Epithelial cell of esophagus (primary cell): ENCODE data around the gene KRT80.

Experiments
- DNase-seq: peaks from one replicate; pipeline ENCODE4 v3.0.0; 2010; ENCODE audit warnings: low read depth
- H3K4me3 ChIP-seq: 2 replicates; pipeline ENCODE4 v1.5.1; 2011; ENCODE audit warnings: mild to moderate bottlenecking, low read length, control low read depth
- CTCF ChIP-seq: IDR thresholded peaks from 2 replicates; pipeline ENCODE4 v1.5.1; 2011; ENCODE audit warnings: low read depth, mild to moderate bottlenecking, low read length, control low read depth, inconsistent platforms; ENCODE audit not compliant: insufficient read depth; ENCODE audit errors: missing control alignments

KRT80 gene

GRCh38 chr12:52221912-52222457 lies 30.2 kb upstream of the KRT80 start:
- TF ChIP-seq CTCF, result peak; percentile 59
- no peak overlapping the region for H3K4me3 ChIP-seq
- DNase-seq, result peak; percentile 69

GRCh38 chr12:52221070-52221781 lies 29.4 kb upstream of the KRT80 start:
- TF ChIP-seq CTCF, result no peak
- no peak overlapping the region for H3K4me3 ChIP-seq
- no peak for DNase-seq

- no peak overlapping the region for H3K4me3 ChIP-seq
- TF ChIP-seq CTCF, result no peak
- no peak for DNase-seq
Measured at GRCh38 chr12:52220477-52220876, 28.7 kb upstream of the KRT80 start.

GRCh38 chr12:52218001-52218400 lies 26.2 kb upstream of the KRT80 start:
- no peak for DNase-seq
- H3K4me3 ChIP-seq, result no peak overlapping the region
- no peak for TF ChIP-seq CTCF

GRCh38 chr12:52217223-52217622 lies 25.4 kb upstream of the KRT80 start:
- DNase-seq, result peak; percentile 93
- TF ChIP-seq CTCF, result no peak
- H3K4me3 ChIP-seq, result no peak overlapping the region

GRCh38 chr12:52216807-52217206 lies 25.0 kb upstream of the KRT80 start:
- no peak overlapping the region for H3K4me3 ChIP-seq
- DNase-seq, result no peak
- TF ChIP-seq CTCF, result no peak

GRCh38 chr12:52216100-52216499 lies 24.3 kb upstream of the KRT80 start:
- no peak overlapping the region for H3K4me3 ChIP-seq
- DNase-seq, result no peak
- no peak for TF ChIP-seq CTCF
